Measurements from ENCODE around the gene PRF1.

Gene PRF1

DNA sequence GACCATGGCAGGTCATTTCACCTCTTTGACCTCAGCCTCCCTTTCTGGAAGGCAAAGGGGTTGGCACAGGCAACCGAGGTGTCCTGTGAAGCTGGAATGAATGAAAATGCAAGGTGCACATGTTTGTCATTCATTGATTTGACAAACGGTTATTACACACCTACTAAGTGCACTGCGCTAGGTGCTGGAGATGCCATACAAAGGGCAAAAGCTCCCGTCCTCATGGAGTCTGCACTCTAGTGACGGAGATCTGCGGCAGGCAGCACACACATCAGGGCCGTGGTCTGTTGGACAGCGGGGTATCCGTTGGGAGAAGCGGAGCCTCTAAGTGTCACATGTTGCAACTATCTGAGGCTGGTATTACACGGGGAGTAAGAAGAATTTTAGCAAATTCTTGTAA, 44.2 kb downstream of the PRF1 start:
- Histone ChIP-seq H3K4me3 (ENCODE audit: low read depth, low read length) (no peak overlapping the region), H3K36me3 (ENCODE audit: insufficient read depth, low read length) (no peaks in the 10 kb centered on the region), H3K79me2 (ENCODE audit: control insufficient read depth, insufficient read depth, low read length, unreplicated experiment) (no peaks in the 10 kb centered on the region), H2AFZ (ENCODE audit: low read length, unreplicated experiment) (no peak overlapping the region), H3K27ac (ENCODE audit: low read depth, low read length) (no peak overlapping the region), H3K4me1 (ENCODE audit: control insufficient read depth, insufficient read depth, low read length, unreplicated experiment) (peaks cover 4% of the 10 kb centered on the region), H3K27me3 (ENCODE audit: insufficient read depth, low read length) (no peaks in the 10 kb centered on the region)

- Histone ChIP-seq H3K27me3 (ENCODE audit: insufficient read depth, low read length) (no peaks in the 10 kb centered on the region), H3K36me3 (ENCODE audit: insufficient read depth, low read length) (no peaks in the 10 kb centered on the region), H3K27ac (ENCODE audit: low read depth, low read length) (no peak overlapping the region)
Measured at GRCh38 chr10:70557876-70558275, 44.7 kb downstream of the PRF1 start.

DNA sequence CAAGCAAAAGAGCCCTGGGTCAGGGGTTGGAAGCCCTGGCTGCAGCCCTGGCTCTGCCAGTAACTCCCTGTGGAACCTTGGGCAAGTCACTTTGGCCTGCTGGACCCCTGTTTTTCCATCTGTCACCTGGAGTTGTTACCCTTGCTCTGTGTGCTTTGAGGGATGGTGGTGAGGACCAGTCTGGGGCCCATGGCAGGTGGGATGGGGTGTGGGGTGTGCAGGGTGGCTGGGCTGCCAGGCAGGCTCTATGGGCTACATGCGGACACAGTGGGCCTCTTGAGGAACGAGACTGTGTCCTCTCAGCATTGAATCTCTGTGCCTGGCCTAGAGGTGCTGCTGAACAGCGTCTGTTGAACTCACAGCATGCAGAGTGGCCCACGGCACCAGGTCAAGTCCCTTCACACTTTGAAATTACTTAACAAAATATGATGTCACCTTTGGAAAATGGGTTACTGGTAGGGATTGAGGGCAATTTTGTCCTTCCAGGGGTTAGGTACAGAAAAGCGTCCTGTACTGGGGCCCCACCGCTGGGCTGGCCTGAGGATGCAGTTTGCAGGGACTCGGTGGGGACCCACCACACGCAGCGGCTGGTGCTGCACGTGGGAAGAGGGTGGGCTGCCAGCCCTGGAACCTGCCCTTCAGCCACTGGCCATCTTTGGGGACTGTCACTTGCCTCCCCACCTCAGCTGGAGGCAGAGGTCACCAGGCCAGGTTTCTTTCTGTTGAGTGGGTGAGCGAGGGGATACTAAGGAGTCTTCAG, 45.3 kb downstream of the PRF1 start:
- H3K4me3 ChIP-seq (ENCODE audit: low read depth, low read length): no peak overlapping the region
- H3K27me3 ChIP-seq (ENCODE audit: insufficient read depth, low read length): no peaks in the 10 kb centered on the region
- no peak overlapping the region for H3K27ac ChIP-seq (ENCODE audit: low read depth, low read length)
- H3K79me2 ChIP-seq (ENCODE audit: control insufficient read depth, insufficient read depth, low read length, unreplicated experiment): no peaks in the 10 kb centered on the region
- H3K4me1 ChIP-seq (ENCODE audit: control insufficient read depth, insufficient read depth, low read length, unreplicated experiment): peaks cover 4% of the 10 kb centered on the region
- no peaks in the 10 kb centered on the region for H3K36me3 ChIP-seq (ENCODE audit: insufficient read depth, low read length)
- H2AFZ ChIP-seq (ENCODE audit: low read length, unreplicated experiment): no peak overlapping the region

More at GRCh38 chr10:70557876-70558275, 44.7 kb downstream of the PRF1 start:
- Histone ChIP-seq H3K79me2 (ENCODE audit: control insufficient read depth, insufficient read depth, low read length, unreplicated experiment) (no peaks in the 10 kb centered on the region), H3K4me3 (ENCODE audit: low read depth, low read length) (no peak overlapping the region), H2AFZ (ENCODE audit: low read length, unreplicated experiment) (no peak overlapping the region), H3K4me1 (ENCODE audit: control insufficient read depth, insufficient read depth, low read length, unreplicated experiment) (peaks cover 4% of the 10 kb centered on the region)

DNA sequence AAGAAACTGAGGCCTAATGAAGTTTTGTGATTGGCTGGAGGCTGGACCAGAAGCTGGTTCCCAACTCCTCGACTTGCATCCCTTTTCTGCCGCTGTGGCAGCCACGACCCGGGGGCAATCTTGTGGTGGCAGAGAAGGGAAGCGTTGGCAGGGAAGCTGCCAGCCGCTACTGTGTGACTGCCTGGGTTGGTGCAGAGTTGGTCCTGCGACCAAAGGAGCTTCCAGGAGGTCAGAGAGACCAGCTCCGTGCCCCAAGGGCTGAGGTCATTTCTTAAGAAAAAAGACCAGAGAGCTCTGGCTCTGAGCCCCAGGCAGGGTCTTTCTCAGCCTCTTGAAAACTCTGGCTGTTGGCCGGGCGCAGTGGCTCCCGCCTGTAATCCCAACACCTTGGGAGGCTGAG, 47.2 kb downstream of the PRF1 start:
- Histone ChIP-seq H3K4me1 (ENCODE audit: control insufficient read depth, insufficient read depth, low read length, unreplicated experiment) (peaks cover 4% of the 10 kb centered on the region), H3K27me3 (ENCODE audit: insufficient read depth, low read length) (no peaks in the 10 kb centered on the region), H3K4me3 (ENCODE audit: low read depth, low read length) (no peak overlapping the region), H3K79me2 (ENCODE audit: control insufficient read depth, insufficient read depth, low read length, unreplicated experiment) (no peaks in the 10 kb centered on the region), H2AFZ (ENCODE audit: low read length, unreplicated experiment) (no peak overlapping the region), H3K36me3 (ENCODE audit: insufficient read depth, low read length) (no peaks in the 10 kb centered on the region), H3K27ac (ENCODE audit: low read depth, low read length) (no peak overlapping the region)

GRCh38 chr10:70552586-70552985, 50.0 kb downstream of the PRF1 start:
- H3K27me3 ChIP-seq (ENCODE audit: insufficient read depth, low read length): no peaks in the 10 kb centered on the region
- H2AFZ ChIP-seq (ENCODE audit: low read length, unreplicated experiment): no peak overlapping the region
- no peak overlapping the region for H3K27ac ChIP-seq (ENCODE audit: low read depth, low read length)

DNA sequence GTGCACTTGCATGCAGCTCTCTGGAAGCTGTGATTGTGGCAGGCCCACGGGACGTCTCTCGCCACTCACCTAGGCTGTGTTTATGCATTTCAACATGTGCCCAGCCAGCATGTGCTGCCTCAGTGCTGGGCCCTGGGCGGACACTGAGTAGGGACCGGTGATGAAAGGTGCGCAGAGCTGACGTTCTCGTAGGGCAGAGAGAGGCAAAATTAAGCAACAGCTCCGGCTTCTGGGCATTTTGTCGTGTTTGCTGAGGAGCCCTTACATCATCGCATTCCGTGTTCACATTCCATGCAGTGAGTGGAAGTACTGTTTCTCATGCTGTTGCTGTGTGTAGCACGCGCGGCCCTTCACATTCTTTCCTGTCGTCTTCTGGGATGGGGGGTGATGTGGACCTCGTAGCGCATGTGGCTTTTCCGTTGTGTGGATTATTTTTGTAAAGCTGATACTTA, 50.5 kb downstream of the PRF1 start:
- H3K79me2 ChIP-seq (ENCODE audit: control insufficient read depth, insufficient read depth, low read length, unreplicated experiment): no peaks in the 10 kb centered on the region
- no peaks in the 10 kb centered on the region for H3K27me3 ChIP-seq (ENCODE audit: insufficient read depth, low read length)
- H3K27ac ChIP-seq (ENCODE audit: low read depth, low read length): no peak overlapping the region
- H3K4me3 ChIP-seq (ENCODE audit: low read depth, low read length): no peak overlapping the region
- no peaks in the 10 kb centered on the region for H3K4me1 ChIP-seq (ENCODE audit: control insufficient read depth, insufficient read depth, low read length, unreplicated experiment)
- no peak overlapping the region for H2AFZ ChIP-seq (ENCODE audit: low read length, unreplicated experiment)
- H3K36me3 ChIP-seq (ENCODE audit: insufficient read depth, low read length): no peaks in the 10 kb centered on the region

More at GRCh38 chr10:70552586-70552985, 50.0 kb downstream of the PRF1 start:
- no peaks in the 10 kb centered on the region for H3K36me3 ChIP-seq (ENCODE audit: insufficient read depth, low read length)
- no peaks in the 10 kb centered on the region for H3K79me2 ChIP-seq (ENCODE audit: control insufficient read depth, insufficient read depth, low read length, unreplicated experiment)
- H3K4me1 ChIP-seq (ENCODE audit: control insufficient read depth, insufficient read depth, low read length, unreplicated experiment): no peaks in the 10 kb centered on the region
- no peak overlapping the region for H3K4me3 ChIP-seq (ENCODE audit: low read depth, low read length)

DNA sequence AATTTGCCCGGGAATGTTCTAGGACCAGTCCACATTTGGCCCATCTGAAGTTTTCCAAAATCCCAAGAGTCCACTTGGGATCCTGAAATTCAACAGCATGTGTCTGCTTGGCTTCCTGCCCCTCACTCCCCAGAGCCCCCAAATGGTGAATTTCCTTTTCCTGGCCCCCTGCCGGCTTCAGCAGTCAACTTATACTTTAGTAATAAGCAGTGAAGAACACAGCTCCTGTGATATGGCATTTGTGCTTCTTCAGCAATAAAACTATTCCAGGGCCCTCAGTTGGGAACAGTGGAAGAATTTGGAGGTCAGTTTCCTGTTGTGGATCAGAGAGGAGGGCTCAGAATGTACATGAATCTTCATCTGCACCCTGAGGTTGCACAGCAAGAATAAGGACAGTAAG, 51.1 kb downstream of the PRF1 start:
- Histone ChIP-seq H3K4me3 (ENCODE audit: low read depth, low read length) (no peak overlapping the region), H3K79me2 (ENCODE audit: control insufficient read depth, insufficient read depth, low read length, unreplicated experiment) (no peaks in the 10 kb centered on the region), H3K4me1 (ENCODE audit: control insufficient read depth, insufficient read depth, low read length, unreplicated experiment) (no peaks in the 10 kb centered on the region), H2AFZ (ENCODE audit: low read length, unreplicated experiment) (no peak overlapping the region), H3K27ac (ENCODE audit: low read depth, low read length) (no peak overlapping the region), H3K36me3 (ENCODE audit: insufficient read depth, low read length) (no peaks in the 10 kb centered on the region), H3K27me3 (ENCODE audit: insufficient read depth, low read length) (no peaks in the 10 kb centered on the region)

- Histone ChIP-seq H3K27ac (ENCODE audit: low read depth, low read length) (no peak overlapping the region), H3K27me3 (ENCODE audit: insufficient read depth, low read length) (no peaks in the 10 kb centered on the region), H3K79me2 (ENCODE audit: control insufficient read depth, insufficient read depth, low read length, unreplicated experiment) (no peaks in the 10 kb centered on the region), H3K36me3 (ENCODE audit: insufficient read depth, low read length) (no peaks in the 10 kb centered on the region), H3K4me1 (ENCODE audit: control insufficient read depth, insufficient read depth, low read length, unreplicated experiment) (no peaks in the 10 kb centered on the region), H2AFZ (ENCODE audit: low read length, unreplicated experiment) (no peak overlapping the region), H3K4me3 (ENCODE audit: low read depth, low read length) (no peak overlapping the region)
Measured at GRCh38 chr10:70550459-70550858, 52.1 kb downstream of the PRF1 start.

DNA sequence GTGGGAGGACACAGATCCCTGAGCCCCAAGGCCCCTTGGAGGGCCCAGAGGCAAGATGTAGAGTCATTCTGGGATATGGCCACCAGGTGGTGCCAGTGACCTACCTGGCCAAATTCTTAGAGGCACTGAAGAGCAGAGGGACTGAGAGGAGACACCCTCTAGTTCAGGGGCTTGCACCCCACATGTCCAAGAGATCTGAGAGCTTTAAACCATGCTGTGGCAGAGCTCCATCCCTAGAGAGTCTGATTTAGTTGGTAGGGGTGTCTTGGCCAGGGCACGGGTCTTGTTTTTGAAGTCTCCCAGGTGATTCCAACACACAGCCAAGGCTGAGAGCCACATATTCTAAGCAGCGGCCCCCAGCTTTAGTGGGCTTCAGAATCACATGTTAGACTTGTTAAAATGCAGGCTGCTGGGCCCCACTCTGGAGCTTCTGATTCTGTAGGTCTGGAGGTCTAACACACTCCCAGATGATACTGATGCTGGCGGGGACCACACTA, 52.5 kb downstream of the PRF1 start:
- Histone ChIP-seq H3K4me1 (ENCODE audit: control insufficient read depth, insufficient read depth, low read length, unreplicated experiment) (no peaks in the 10 kb centered on the region), H3K79me2 (ENCODE audit: control insufficient read depth, insufficient read depth, low read length, unreplicated experiment) (no peaks in the 10 kb centered on the region), H2AFZ (ENCODE audit: low read length, unreplicated experiment) (no peak overlapping the region), H3K27ac (ENCODE audit: low read depth, low read length) (no peak overlapping the region), H3K36me3 (ENCODE audit: insufficient read depth, low read length) (no peaks in the 10 kb centered on the region), H3K4me3 (ENCODE audit: low read depth, low read length) (no peak overlapping the region), H3K27me3 (ENCODE audit: insufficient read depth, low read length) (no peaks in the 10 kb centered on the region)

- Histone ChIP-seq H3K27me3 (ENCODE audit: insufficient read depth, low read length) (no peaks in the 10 kb centered on the region), H3K79me2 (ENCODE audit: control insufficient read depth, insufficient read depth, low read length, unreplicated experiment) (no peaks in the 10 kb centered on the region), H3K4me1 (ENCODE audit: control insufficient read depth, insufficient read depth, low read length, unreplicated experiment) (no peaks in the 10 kb centered on the region), H3K36me3 (ENCODE audit: insufficient read depth, low read length) (no peaks in the 10 kb centered on the region), H3K27ac (ENCODE audit: low read depth, low read length) (no peak overlapping the region), H2AFZ (ENCODE audit: low read length, unreplicated experiment) (no peak overlapping the region), H3K4me3 (ENCODE audit: low read depth, low read length) (no peak overlapping the region)
Measured at GRCh38 chr10:70549351-70549961, 53.1 kb downstream of the PRF1 start.
